Endothelial cell of umbilical vein (primary cell): Measurements from ENCODE around the gene DIP2C. TPM values are rescaled to one million over a fixed set of nuclear protein-coding genes. Genes with fewer than 3 reads are reported as not detected.

Source experiments
- BruUV-seq: library from RNA; stranded (reverse); fragments of 400-500 nt; replicated peaks from 2 replicates; lab custom pipeline; 2021; lab: Mats Ljungman, UMichigan
- CTCF ChIA-PET: fragments of 300-600, 350-600 bp; sonication (Branson Sonifier 250); formaldehyde crosslinking; loops from one replicate; lab custom pipeline; 2021; ENCODE audit warnings: antibody characterized with exemption, inconsistent platforms; lab: Charles Lee
- POLR2A ChIA-PET: fragments of 300-600, 350-600 bp; sonication (Branson Sonifier 250); formaldehyde crosslinking; loops from one replicate; lab custom pipeline; 2021; ENCODE audit warnings: antibody characterized with exemption, inconsistent platforms; lab: Charles Lee
- DNase-seq: peaks from one replicate; pipeline ENCODE4 v3.0.0-alpha.2; 2011; ENCODE audit warnings: low read depth, low spot score
- FAIRE-seq: peaks from 2 replicates; lab custom pipeline; 2011; peaks lifted over from hg19 to GRCh38; lab: Jason Lieb, UNC
- H2AFZ ChIP-seq: 2 replicates; pipeline ENCODE4 v1.6.0; 2012; ENCODE audit warnings: low read depth, low read length, control low read depth, inconsistent platforms
- H3K27ac ChIP-seq: 2 replicates; pipeline ENCODE4 v1.5.1; 2011; ENCODE audit warnings: low read depth, mild to moderate bottlenecking, control low read depth, low read length, moderate library complexity; ENCODE audit not compliant: insufficient read depth
- H3K27me3 ChIP-seq, 2 experiments: 2 replicates each; pipeline versions ENCODE4 v1.6.0 to v1.6.1; 2011; ENCODE audit warnings: low read length in 2 of 2, mixed read lengths in 1 of 2; ENCODE audit not compliant: control insufficient read depth in 2 of 2, insufficient read depth in 2 of 2
- H3K36me3 ChIP-seq, 2 experiments: 2 replicates in 1 of 2; 3 replicates in 1 of 2; pipeline ENCODE4 v1.5.1; 2011; ENCODE audit warnings: low read length in 2 of 2, mild to moderate bottlenecking in 1 of 2, moderate library complexity in 1 of 2; ENCODE audit not compliant: control insufficient read depth in 2 of 2, insufficient read depth in 2 of 2; ENCODE audit errors: extremely low read depth in 1 of 2
- H3K4me1 ChIP-seq: 3 replicates; pipeline ENCODE4 v1.5.1; 2011; ENCODE audit warnings: mild to moderate bottlenecking, low read length; ENCODE audit not compliant: control insufficient read depth, insufficient read depth; ENCODE audit errors: extremely low read depth
- H3K4me2 ChIP-seq: 2 replicates; pipeline ENCODE4 v1.6.1; 2011; ENCODE audit warnings: low read length, control low read depth, mixed read lengths; ENCODE audit not compliant: insufficient read depth
- H3K4me3 ChIP-seq, 3 experiments: fragments of 200-600 bp in 1 of 3; sonication (generic), shearing (Covaris generic) in 1 of 3; replicated peaks in 1 of 3; 2 replicates each; pipeline ENCODE4 v1.5.1; 2011 to 2016; ENCODE audit warnings: control low read depth in 3 of 3, low read length in 3 of 3, mild to moderate bottlenecking in 2 of 3, inconsistent platforms in 1 of 3, low read depth in 1 of 3, moderate library complexity in 1 of 3; ENCODE audit not compliant: insufficient read depth in 1 of 3
- H3K79me2 ChIP-seq: 2 replicates; pipeline ENCODE4 v1.6.0; 2012; ENCODE audit warnings: low read length, inconsistent platforms; ENCODE audit not compliant: control insufficient read depth, insufficient read depth
- H3K9ac ChIP-seq: replicated peaks from 2 replicates; pipeline ENCODE3; 2011; ENCODE audit warnings: low read length, control low read depth; ENCODE audit not compliant: insufficient read depth; ENCODE audit errors: extremely low read depth
- H3K9me1 ChIP-seq: replicated peaks from 3 replicates; pipeline ENCODE4 v1.6.0; 2011; ENCODE audit warnings: mild to moderate bottlenecking, low read length; ENCODE audit not compliant: control insufficient read depth, insufficient read depth; ENCODE audit errors: extremely low read depth
- H3K9me3 ChIP-seq: replicated peaks from 2 replicates; pipeline ENCODE4 v1.5.1; 2012; ENCODE audit warnings: low read length, inconsistent platforms; ENCODE audit not compliant: control insufficient read depth, insufficient read depth
- H4K20me1 ChIP-seq: replicated peaks from 2 replicates; pipeline ENCODE3; 2011; ENCODE audit warnings: mild to moderate bottlenecking, low read length; ENCODE audit not compliant: control insufficient read depth, insufficient read depth; ENCODE audit errors: extremely low read depth
- CTCF ChIP-seq, 2 donors: IDR thresholded peaks; 1 replicate in 1 of 2; 2 replicates in 1 of 2; pipeline ENCODE4 v1.5.1; 2011; ENCODE audit warnings: low read length in 2 of 2, mild to moderate bottlenecking in 2 of 2, moderate library complexity in 2 of 2, control low read depth in 1 of 2, inconsistent platforms in 1 of 2, low read depth in 1 of 2; ENCODE audit not compliant: insufficient read depth in 1 of 2; ENCODE audit errors: extremely low read depth in 1 of 2
- EZH2 ChIP-seq: IDR thresholded peaks from 2 replicates; pipeline ENCODE4 v1.6.1; 2012; ENCODE audit warnings: borderline replicate concordance, low read depth, mild to moderate bottlenecking, moderate library complexity, low read length, inconsistent platforms; ENCODE audit not compliant: severe bottlenecking
- FOS ChIP-seq: IDR thresholded peaks from 2 replicates; pipeline ENCODE4 v1.6.1; 2011; ENCODE audit warnings: mild to moderate bottlenecking, low read length, moderate library complexity, borderline replicate concordance; ENCODE audit not compliant: insufficient read depth
- GATA2 ChIP-seq: IDR thresholded peaks from 2 replicates; pipeline ENCODE4 v1.7.0; 2011; ENCODE audit warnings: low read depth, mild to moderate bottlenecking, moderate library complexity, mixed read lengths, low read length; ENCODE audit not compliant: insufficient read length, insufficient read depth
- JUN ChIP-seq: IDR thresholded peaks from 2 replicates; pipeline ENCODE4 v1.6.1; 2011; ENCODE audit warnings: borderline replicate concordance, low read depth; ENCODE audit not compliant: insufficient read length, insufficient read depth
- MAX ChIP-seq: IDR thresholded peaks from 2 replicates; pipeline ENCODE4 v1.6.1; 2011; ENCODE audit not compliant: insufficient read depth, insufficient read length
- MYC ChIP-seq: IDR thresholded peaks from one replicate; pipeline ENCODE4 v1.6.1; 2011; ENCODE audit warnings: mild to moderate bottlenecking, low read depth, low read length
- POLR2A ChIP-seq: IDR thresholded peaks from 2 replicates; pipeline ENCODE4 v1.6.1; 2012; ENCODE audit warnings: low read depth, mild to moderate bottlenecking, control low read depth, low read length
- POLR2AphosphoS5 ChIP-seq: IDR thresholded peaks from 2 replicates; pipeline ENCODE4 v1.6.1; 2012; ENCODE audit warnings: low read depth, mild to moderate bottlenecking, control low read depth, low read length, moderate library complexity; ENCODE audit not compliant: insufficient read depth
- dilution Hi-C: fragments of 300-500 bp; cut with MboI; formaldehyde crosslinking; loops from one replicate; pipeline ENCODE4 v1.15.0; 2019; ENCODE audit warnings: low sequenced_read_pairs; ENCODE audit not compliant: extremely low pct_ligation_motif_present
- intact Hi-C: fragments of 100-400 bp; cut with micrococcal nuclease; formaldehyde crosslinking; loops from one replicate; pipeline ENCODE4 v1.10.0; 2022
- polyA plus RNA-seq, 4 experiments: library from polyadenylated mRNA; depleted of rRNA in 3 of 4; stranded (reverse) in 3 of 4; unstranded in 1 of 4; fragments of >200 nt; gene quantifications; 2 replicates each; pipeline versions ENCODE4 v1.2.1 to v1.2.3, GENCODE V29; 2011 to 2012; ENCODE audit warnings: missing spikeins in 1 of 4
- total RNA-seq: library from RNA; stranded (reverse); gene quantifications from 2 replicates; pipeline ENCODE4 v1.2.3, GENCODE V29; 2021

Gene DIP2C
- total and polyA plus RNA-seq, 2 donors (not counting 3 experiments of a cell fraction or from before 2014, with no cell fraction given) = 3.6 to 10.7 TPM

- FAIRE-seq = no peak
Measured at GRCh38 chr10:718143-718700, 28.8 kb upstream of the DIP2C start.

More at GRCh38 chr10:718143-718700, 28.8 kb upstream of the DIP2C start:
- Histone ChIP-seq H3K27me3 (no peaks in the 10 kb centered on the region), H3K4me1 (no peaks in the 10 kb centered on the region), H3K9me3 (no peaks in the 10 kb centered on the region), H3K9ac (no peak overlapping the region), H3K79me2 (no peaks in the 10 kb centered on the region), H3K36me3 (no peaks in the 10 kb centered on the region), H3K4me2 (no peak overlapping the region), H3K4me3 (no peak overlapping the region), H2AFZ (no peak overlapping the region), H3K27ac (no peak overlapping the region), H3K9me1 (no peaks in the 10 kb centered on the region), H4K20me1 (no peaks in the 10 kb centered on the region)
- intact Hi-C loops = no loop called here
- DNase-seq = no peak
- dilution Hi-C loops = no loop called here
- TF ChIP-seq JUN (no peak), CTCF (IDR thresholded peaks at IDR 0.05; ENCODE audit: extremely low read depth in 1 of 2, insufficient read depth in 1 of 2, low read depth in 1 of 2, low read length in 2 of 2) (no peak), MAX (no peak), POLR2AphosphoS5 (no peak), FOS (no peak), MYC (no peak), GATA2 (no peak), EZH2 (no peak), POLR2A (no peak)
- ChIA-PET CTCF (no interaction called here), POLR2A (no interaction called here)
- no TSS peak for BruUV-seq
